ENCODE results near the gene COBLL1.

The COBLL1 gene

DNA sequence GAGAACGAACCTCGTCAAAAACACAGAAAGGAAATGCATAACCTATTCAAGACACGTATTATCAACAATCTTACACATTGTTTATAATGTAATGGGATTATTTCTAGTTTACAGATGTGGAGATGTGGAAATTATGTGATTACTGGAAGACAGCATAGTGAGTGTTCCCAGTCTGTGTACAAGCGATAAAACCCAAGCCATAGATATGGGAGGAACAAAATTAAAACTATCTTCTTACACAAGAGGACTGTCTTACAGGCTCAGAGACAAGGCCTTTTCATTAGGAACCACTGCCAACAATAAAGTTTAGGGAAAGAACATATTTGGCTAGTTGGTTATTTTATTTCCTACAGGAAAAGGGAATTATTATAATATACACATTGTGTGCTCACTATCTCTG is 20.3 kb downstream of the COBLL1 start:
- no peak for DNase-seq (ENCODE audit: low read depth in 2 of 2)

- DNase-seq (ENCODE audit: low read depth in 2 of 2): no peak
Observed at GRCh38 chr2:164818149-164819136, 23.2 kb downstream of the COBLL1 start.

DNA sequence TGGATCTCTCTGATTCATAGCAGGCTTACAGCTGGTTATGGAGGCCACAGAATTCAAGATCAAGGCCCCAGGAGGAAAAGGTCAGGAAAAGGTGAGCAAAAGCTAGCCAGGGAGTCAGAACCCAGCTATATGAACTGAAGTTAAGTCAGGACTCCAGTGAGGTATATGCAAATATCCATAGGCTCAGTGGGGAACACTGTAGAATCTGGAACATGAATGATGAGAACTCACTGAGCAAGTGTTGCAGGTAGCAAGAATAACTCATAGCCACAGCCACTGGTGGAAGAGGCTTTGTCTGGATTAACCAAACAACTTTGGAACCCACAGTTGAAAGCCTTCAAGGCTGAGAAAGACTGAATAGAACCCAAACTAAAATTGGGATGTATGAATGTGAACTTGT is 24.7 kb downstream of the COBLL1 start:
- DNase-seq (ENCODE audit: low read depth in 2 of 2): no peak

DNA sequence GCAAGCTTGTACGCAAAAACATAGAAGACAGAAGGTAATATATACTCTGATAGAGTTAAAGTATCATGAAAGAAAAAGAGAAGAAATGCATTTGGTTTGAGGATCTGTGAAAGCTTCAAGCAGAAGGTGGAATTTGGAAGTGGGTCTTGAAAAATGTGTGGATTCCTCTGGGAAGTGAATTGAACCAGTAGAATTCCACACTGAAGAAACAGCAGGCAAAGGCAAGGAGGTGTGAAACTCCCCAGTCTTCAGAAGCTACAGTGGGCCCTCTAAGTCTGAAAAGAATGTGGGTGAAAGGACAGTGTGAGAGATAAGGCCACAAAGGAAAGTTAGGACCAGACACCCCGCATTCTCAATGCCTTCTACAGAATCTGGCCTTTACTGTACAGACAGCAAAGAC is 25.6 kb downstream of the COBLL1 start:
- no peak for DNase-seq (ENCODE audit: low read depth in 2 of 2)

DNA sequence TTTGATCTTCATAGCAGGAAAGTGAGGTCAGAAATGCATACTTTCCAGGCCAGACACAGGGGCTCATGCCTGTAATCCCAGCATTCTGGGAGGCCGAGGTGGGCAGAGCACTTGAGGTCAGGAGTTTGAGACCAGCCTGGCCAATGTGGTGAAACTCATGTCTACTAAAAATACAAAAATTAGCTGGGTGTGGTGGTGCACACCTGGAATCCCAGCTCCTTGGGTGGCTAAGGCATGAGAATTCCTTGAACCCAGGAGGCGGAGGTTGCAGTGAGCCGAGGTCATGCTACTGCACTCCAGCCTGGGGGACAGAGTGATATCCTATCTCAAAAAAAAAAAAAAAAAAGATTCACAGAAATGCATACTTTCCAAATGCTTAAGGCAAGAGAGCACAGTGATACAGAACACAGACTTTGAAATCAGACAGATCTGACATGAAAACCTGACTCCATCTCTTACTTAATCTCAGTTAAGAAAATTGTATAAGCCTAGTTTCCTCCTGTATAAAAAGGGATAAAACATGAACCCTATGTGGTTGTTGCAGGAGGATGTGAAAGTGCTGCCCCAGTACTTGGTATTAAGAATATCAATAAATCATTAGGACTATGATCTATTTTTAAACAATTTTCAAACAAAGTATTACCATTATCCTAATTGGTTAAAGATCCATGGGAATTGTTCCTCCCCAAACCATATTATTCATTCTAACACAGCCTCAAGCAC is 26.4 kb downstream of the COBLL1 start:
- no peak for DNase-seq (ENCODE audit: low read depth in 2 of 2)

GRCh38 chr2:164813535-164813934 is 28.1 kb downstream of the COBLL1 start:
- DNase-seq (ENCODE audit: low read depth in 2 of 2): no peak

- no peak for DNase-seq (ENCODE audit: low read depth in 2 of 2)
Observed at GRCh38 chr2:164812378-164812777, 29.2 kb downstream of the COBLL1 start.

DNA sequence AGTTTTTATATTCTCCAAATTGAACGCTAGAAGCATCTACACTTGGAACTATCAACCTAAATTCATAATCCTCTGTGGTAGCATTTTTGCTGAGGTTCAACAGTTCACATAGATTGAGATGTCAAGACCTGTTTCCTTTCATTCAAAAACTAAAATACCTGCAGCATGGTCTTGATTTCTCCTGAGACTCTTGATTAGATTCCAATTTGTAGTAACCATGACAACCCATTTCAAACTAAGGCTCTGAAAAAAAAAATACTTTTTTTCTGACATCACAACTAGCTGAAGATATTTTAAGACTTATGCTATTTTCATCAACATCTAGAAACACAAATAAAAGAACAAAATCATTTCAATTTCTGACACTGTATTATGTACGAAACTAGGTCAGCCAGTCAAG is 29.8 kb downstream of the COBLL1 start:
- no peak for DNase-seq (ENCODE audit: low read depth in 2 of 2)

- no peak for DNase-seq (ENCODE audit: low read depth in 2 of 2)
Observed at GRCh38 chr2:164810843-164811242, 30.8 kb downstream of the COBLL1 start.

GRCh38 chr2:164808776-164809175 is 32.8 kb downstream of the COBLL1 start:
- DNase-seq (ENCODE audit: low read depth in 2 of 2): no peak

DNA sequence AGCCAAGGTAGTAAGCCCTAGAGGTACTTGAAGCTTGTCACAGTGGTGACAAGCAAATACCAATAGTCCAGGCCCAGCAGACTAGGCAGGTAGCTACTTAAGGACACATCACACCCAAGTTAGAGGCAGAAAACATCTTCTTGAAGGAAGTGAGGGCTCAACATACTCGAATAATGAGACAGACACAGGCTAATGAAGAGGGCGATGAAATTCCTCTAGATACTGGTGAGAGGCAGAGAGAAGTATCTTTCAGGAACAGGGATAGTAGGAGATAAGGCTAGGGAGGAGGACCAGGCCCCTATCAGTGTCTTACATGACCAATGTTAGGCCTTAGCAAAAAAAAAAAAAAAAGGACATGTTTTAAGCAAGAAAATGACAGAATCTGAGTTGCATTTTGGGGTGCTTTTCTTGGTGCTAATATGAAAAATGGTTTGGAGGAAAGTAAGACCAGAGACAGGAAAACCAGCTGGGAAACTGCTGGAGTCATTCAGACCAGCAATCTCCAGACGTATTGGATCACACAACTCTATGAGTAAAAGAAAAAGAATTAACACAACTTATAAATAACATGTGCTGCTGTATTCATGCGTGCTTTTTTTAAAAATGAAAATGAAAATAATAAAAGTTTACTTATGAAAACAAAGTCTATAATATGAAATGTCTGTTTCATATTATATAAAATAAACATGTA is 37.7 kb downstream of the COBLL1 start:
- DNase-seq (ENCODE audit: low read depth in 2 of 2): no peak

DNA sequence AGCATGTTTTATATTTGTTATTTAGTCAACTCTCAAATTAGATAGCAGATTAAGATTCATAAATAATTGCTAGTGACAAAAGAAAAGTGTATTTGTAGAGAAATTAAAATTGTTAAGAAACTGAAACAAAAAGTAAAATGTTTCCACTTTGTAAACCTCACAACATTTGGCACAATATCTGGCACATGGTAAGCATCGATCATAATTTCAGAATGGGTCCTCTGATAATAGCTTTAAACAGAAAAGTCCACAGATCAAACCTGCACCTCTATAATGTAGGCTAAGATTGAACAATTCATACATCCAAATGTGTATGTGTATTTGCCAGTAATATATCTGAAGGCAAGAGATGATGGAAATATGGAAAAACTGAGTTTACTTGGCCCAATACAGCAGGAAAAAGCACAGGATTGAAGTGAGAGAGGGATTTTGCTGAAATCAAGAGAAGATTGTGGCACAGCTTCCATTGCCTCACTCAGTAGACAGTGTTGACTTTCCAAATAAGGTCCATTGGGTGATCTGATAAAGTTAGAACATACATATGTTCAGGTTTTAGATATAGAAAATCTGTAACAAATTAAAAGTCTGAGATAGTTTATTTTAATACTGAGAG is 39.4 kb downstream of the COBLL1 start:
- no peak for DNase-seq (ENCODE audit: low read depth in 2 of 2)

GRCh38 chr2:164800572-164800971 is 41.1 kb downstream of the COBLL1 start:
- DNase-seq (ENCODE audit: low read depth in 2 of 2): no peak

GRCh38 chr2:164797627-164798026 is 44.0 kb downstream of the COBLL1 start:
- DNase-seq (ENCODE audit: low read depth in 2 of 2): no peak

GRCh38 chr2:164796999-164797398 is 44.6 kb downstream of the COBLL1 start:
- DNase-seq (ENCODE audit: low read depth in 2 of 2): no peak

GRCh38 chr2:164794432-164795231 is 47.0 kb downstream of the COBLL1 start:
- DNase-seq (ENCODE audit: low read depth in 2 of 2): no peak

GRCh38 chr2:164794016-164794415 is 47.6 kb downstream of the COBLL1 start:
- no peak for DNase-seq (ENCODE audit: low read depth in 2 of 2)

DNA sequence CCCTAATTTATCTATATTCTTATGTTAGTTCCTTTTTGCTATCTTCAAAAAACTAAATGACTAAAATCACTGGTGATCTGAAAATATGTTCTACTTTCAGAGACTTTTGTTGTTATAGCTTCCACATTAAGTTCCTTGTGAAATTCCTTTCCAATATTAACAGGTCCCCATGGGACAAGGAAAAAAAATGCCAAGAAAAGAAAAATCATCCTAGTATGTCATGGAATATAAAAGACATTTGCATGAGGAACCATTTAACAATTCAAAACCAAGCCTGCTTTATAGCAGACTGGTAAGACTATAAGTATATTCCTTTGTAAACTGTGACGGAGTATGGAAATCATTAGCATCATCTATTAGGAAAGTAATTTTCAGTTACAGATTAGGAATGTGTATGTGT is 48.1 kb downstream of the COBLL1 start:
- DNase-seq (ENCODE audit: low read depth in 2 of 2): no peak

GRCh38 chr2:164792316-164793170 is 49.1 kb downstream of the COBLL1 start:
- no peak for DNase-seq (ENCODE audit: low read depth in 2 of 2)

DNA sequence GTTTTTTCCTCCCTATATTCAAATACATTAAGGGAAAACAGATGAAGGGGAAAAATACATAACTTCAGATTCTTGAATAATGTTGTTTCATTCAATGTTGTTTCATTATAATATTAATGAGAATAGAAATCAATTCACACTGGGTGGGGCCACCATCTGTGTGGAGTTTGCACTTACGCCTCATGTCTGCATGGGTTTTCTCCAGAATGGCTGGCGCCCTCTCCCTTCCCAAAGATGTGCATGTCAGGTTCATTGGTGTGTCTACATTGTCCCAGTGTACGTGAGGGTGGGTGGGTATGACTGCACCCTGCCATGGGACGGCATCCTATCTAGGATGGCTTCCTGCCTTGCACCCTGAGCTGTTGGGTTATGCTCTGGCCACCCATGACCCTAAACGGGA is 51.7 kb downstream of the COBLL1 start:
- no peak for DNase-seq (ENCODE audit: low read depth in 2 of 2)
